Measurements from ENCODE around the gene RPS6KB2.

RPS6KB2 gene

DNA sequence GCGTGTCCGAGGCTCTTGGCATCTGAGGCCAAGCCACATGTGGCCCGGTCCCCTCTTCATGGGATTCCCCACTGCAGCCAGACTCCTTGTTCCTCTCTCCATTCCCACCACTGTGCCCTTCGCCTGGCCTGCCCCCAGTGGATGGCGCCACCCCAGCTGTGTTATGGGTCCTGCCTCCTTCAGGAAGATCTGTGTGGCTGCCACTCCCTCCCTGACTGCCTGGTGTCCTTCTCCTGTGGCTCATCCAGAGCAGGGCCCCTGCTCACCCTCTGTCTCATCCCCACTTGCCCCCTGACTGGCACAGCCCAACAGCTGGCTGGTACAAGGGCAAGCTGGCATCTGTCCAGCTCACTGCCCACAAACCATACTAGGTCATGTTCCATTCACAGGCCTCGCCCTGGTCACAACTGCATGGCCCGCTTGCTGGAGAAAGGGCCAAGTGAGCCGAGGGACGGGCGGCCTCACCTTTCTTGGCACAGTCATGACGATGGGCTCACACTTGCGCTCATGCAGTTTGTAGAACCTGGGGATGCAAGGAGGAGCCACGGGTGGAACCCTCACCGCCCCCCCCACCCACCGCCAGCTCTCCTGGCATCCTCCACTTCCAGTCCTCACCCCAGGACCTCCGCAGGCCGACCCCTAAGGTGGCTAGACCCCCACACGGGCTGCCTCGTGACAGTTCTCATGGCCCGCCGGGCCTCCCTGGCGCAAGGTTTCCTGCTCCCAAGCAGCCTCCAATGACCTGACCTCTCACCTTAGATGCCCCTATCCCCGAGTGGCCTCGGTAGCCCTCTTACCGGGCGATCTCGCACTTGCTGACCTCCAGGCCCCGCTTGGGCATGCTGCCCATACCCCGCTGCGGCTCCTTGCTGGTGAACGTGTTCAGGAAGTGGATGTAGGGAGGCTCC lies 11.3 kb downstream of the RPS6KB2 start:
- H3K23ac ChIP-seq (ENCODE audit: low read length): no peak overlapping the region
- no peak overlapping the region for H2AFZ ChIP-seq (ENCODE audit: insufficient read depth, low read length, poor library complexity)
- H2BK5ac ChIP-seq (ENCODE audit: low read depth, low read length, poor library complexity): no peak overlapping the region
- no peak overlapping the region for H4K91ac ChIP-seq (ENCODE audit: low read depth, low read length)
- H3K36me3 ChIP-seq (ENCODE audit: control insufficient read depth in 1 of 2, insufficient read depth in 2 of 2, low read length in 2 of 2): peaks cover 55 to 63% of the 10 kb centered on the region in 2 experiments
- H3K18ac ChIP-seq (ENCODE audit: low read length): no peak overlapping the region
- H3K79me1 ChIP-seq (ENCODE audit: low read length): peaks cover 16% of the 10 kb centered on the region
- H3K4ac ChIP-seq (ENCODE audit: low read depth, low read length): no peak overlapping the region
- no peak overlapping the region for H3K4me3 ChIP-seq (ENCODE audit: low read depth, low read length)
- H3K27ac ChIP-seq (ENCODE audit: low read depth, low read length): no peak overlapping the region
- H3K9ac ChIP-seq (ENCODE audit: low read length): no peak overlapping the region
- peaks cover 7% of the 10 kb centered on the region for H3K79me2 ChIP-seq (ENCODE audit: control insufficient read depth, insufficient read depth, low read length, poor library complexity)
- no peak overlapping the region for H4K12ac ChIP-seq (ENCODE audit: low read depth, low read length)
- no peak overlapping the region for H2BK120ac ChIP-seq (ENCODE audit: insufficient read depth, low read length, poor library complexity)
- no peak overlapping the region for H3K14ac ChIP-seq (ENCODE audit: low read length)
- H2AK5ac ChIP-seq (ENCODE audit: low read length): no peak overlapping the region
- no peaks in the 10 kb centered on the region for H3K9me3 ChIP-seq (ENCODE audit: insufficient read depth, low read depth, low read length)
- H4K8ac ChIP-seq (ENCODE audit: low read depth, low read length): no peak overlapping the region
- H2BK12ac ChIP-seq (ENCODE audit: low read length): no peak overlapping the region
- no peaks in the 10 kb centered on the region for H3K27me3 ChIP-seq (ENCODE audit: insufficient read depth, low read length)
- no peak overlapping the region for H3K4me2 ChIP-seq (ENCODE audit: low read length)
- no peak for DNase-seq
- peaks cover 17 to 32% of the 10 kb centered on the region in 2 experiments for H3K4me1 ChIP-seq (ENCODE audit: control insufficient read depth in 1 of 2, insufficient read depth in 2 of 2, low read length in 2 of 2)
- no CpG with 5 or more reads among the region's 31 CpGs for WGBS (ENCODE audit: extremely low coverage, insufficient coverage, insufficient read length)

- Histone ChIP-seq H3K79me1 (ENCODE audit: low read length) (peaks cover 16% of the 10 kb centered on the region), H3K27me3 (ENCODE audit: insufficient read depth, low read length) (no peaks in the 10 kb centered on the region), H3K36me3 (ENCODE audit: control insufficient read depth in 1 of 2, insufficient read depth in 2 of 2, low read length in 2 of 2) (peaks cover 46 to 54% of the 10 kb centered on the region in 2 experiments), H3K4ac (ENCODE audit: low read depth, low read length) (no peak overlapping the region), H4K12ac (ENCODE audit: low read depth, low read length) (no peak overlapping the region), H2BK12ac (ENCODE audit: low read length) (no peak overlapping the region), H4K8ac (ENCODE audit: low read depth, low read length) (no peak overlapping the region), H3K18ac (ENCODE audit: low read length) (no peak overlapping the region), H2AK5ac (ENCODE audit: low read length) (no peak overlapping the region), H3K23ac (ENCODE audit: low read length) (no peak overlapping the region), H3K14ac (ENCODE audit: low read length) (no peak overlapping the region), H3K9ac (ENCODE audit: low read length) (no peak overlapping the region), H3K9me3 (ENCODE audit: insufficient read depth, low read depth, low read length) (no peaks in the 10 kb centered on the region), H3K4me2 (ENCODE audit: low read length) (no peak overlapping the region), H4K91ac (ENCODE audit: low read depth, low read length) (no peak overlapping the region), H2AFZ (ENCODE audit: insufficient read depth, low read length, poor library complexity) (no peak overlapping the region), H3K79me2 (ENCODE audit: control insufficient read depth, insufficient read depth, low read length, poor library complexity) (peaks cover 7% of the 10 kb centered on the region), H3K27ac (ENCODE audit: low read depth, low read length) (no peak overlapping the region), H2BK5ac (ENCODE audit: low read depth, low read length, poor library complexity) (no peak overlapping the region), H3K4me1 (ENCODE audit: control insufficient read depth in 1 of 2, insufficient read depth in 2 of 2, low read length in 2 of 2) (peaks cover 17 to 29% of the 10 kb centered on the region in 2 experiments), H2BK120ac (ENCODE audit: insufficient read depth, low read length, poor library complexity) (no peak overlapping the region), H3K4me3 (ENCODE audit: low read depth, low read length) (no peak overlapping the region)
- no CpG with 5 or more reads among the region's 17 CpGs for WGBS (ENCODE audit: extremely low coverage, insufficient coverage, insufficient read length)
- DNase-seq: no peak
These were observed 12.2 kb downstream of the RPS6KB2 start for GRCh38 chr11:67440229-67441097.

DNA sequence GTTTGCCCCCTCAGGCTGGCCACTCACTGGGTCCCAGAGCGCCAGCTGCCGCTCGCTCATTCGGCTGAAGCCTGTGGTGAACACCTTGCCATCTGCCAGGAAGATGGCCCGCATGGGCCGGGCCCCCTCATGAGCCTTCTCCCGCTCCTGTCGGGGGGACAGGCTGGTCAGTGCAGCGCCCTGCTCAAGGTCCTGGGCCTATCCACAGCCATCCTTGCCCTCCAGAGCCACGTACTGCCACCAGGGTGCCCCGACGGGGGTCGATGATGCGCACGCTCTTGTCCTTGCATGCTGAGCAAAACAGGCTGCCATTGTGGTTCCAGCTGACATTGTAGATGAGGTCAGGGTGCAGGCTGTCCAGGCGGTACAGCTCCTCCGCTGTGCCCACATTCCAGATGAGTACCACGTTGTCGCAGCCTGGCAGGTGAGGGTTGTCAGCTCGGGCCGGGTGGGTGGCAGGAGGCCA lies 12.8 kb downstream of the RPS6KB2 start:
- no peak overlapping the region for H2BK5ac ChIP-seq (ENCODE audit: low read depth, low read length, poor library complexity)

DNA sequence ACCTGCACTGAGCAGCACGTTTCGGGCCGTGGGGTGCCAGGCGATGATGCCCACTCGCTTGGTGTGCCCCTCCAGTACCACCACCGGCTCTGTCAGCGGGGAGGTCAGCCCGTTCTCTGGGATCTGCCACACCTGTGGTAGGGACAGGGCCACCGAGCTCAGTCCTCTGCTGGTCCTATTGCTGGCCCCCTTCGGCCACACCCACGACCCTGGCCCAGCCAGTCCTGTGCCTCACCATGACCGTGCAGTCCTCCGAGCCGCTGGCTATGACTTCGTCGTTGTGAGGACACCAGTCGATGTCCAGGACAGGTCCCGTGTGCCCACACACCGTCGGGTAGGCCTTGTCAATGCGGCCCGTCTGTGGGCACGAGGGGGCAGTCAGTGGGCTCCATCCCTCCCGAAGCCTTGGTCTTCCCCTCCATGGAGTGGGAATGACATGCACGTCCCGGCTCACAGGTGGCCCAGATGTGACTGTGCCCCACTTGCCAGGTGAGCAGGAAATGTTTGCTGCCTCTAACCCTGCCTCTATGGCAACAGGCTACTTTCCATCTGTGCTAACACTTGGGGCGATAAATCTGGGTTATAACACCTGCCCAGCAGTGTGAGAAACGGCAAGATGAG lies 13.5 kb downstream of the RPS6KB2 start:
- Histone ChIP-seq H3K18ac (ENCODE audit: low read length) (no peak overlapping the region), H3K9ac (ENCODE audit: low read length) (no peak overlapping the region), H4K8ac (ENCODE audit: low read depth, low read length) (no peak overlapping the region), H2AFZ (ENCODE audit: insufficient read depth, low read length, poor library complexity) (no peak overlapping the region), H3K23ac (ENCODE audit: low read length) (no peak overlapping the region), H3K36me3 (ENCODE audit: control insufficient read depth in 1 of 2, insufficient read depth in 2 of 2, low read length in 2 of 2) (peaks cover 41 to 47% of the 10 kb centered on the region in 2 experiments), H3K4me1 (ENCODE audit: control insufficient read depth in 1 of 2, insufficient read depth in 2 of 2, low read length in 2 of 2) (peaks cover 11 to 16% of the 10 kb centered on the region in 2 experiments), H4K12ac (ENCODE audit: low read depth, low read length) (no peak overlapping the region), H3K79me2 (ENCODE audit: control insufficient read depth, insufficient read depth, low read length, poor library complexity) (peaks cover 7% of the 10 kb centered on the region), H3K14ac (ENCODE audit: low read length) (no peak overlapping the region), H2BK120ac (ENCODE audit: insufficient read depth, low read length, poor library complexity) (no peak overlapping the region), H3K4me3 (ENCODE audit: low read depth, low read length) (no peak overlapping the region), H4K91ac (ENCODE audit: low read depth, low read length) (no peak overlapping the region), H2BK5ac (ENCODE audit: low read depth, low read length, poor library complexity) (no peak overlapping the region), H3K79me1 (ENCODE audit: low read length) (peaks cover 12% of the 10 kb centered on the region), H2BK12ac (ENCODE audit: low read length) (no peak overlapping the region), H3K4me2 (ENCODE audit: low read length) (peak overlapping the region; percentile 65), H2AK5ac (ENCODE audit: low read length) (no peak overlapping the region), H3K9me3 (ENCODE audit: insufficient read depth, low read depth, low read length) (no peaks in the 10 kb centered on the region), H3K27me3 (ENCODE audit: insufficient read depth, low read length) (no peaks in the 10 kb centered on the region), H3K4ac (ENCODE audit: low read depth, low read length) (no peak overlapping the region), H3K27ac (ENCODE audit: low read depth, low read length) (no peak overlapping the region)
- no peak for DNase-seq
- WGBS (ENCODE audit: extremely low coverage, insufficient coverage, insufficient read length): no CpG with 5 or more reads among the region's 28 CpGs

More for the DNA sequence above, 12.8 kb downstream of the RPS6KB2 start:
- no peak overlapping the region for H3K18ac ChIP-seq (ENCODE audit: low read length)
- no peak overlapping the region for H3K27ac ChIP-seq (ENCODE audit: low read depth, low read length)
- H4K91ac ChIP-seq (ENCODE audit: low read depth, low read length): no peak overlapping the region
- no peak overlapping the region for H4K12ac ChIP-seq (ENCODE audit: low read depth, low read length)
- peaks cover 41 to 47% of the 10 kb centered on the region in 2 experiments for H3K36me3 ChIP-seq (ENCODE audit: control insufficient read depth in 1 of 2, insufficient read depth in 2 of 2, low read length in 2 of 2)
- WGBS (ENCODE audit: extremely low coverage, insufficient coverage, insufficient read length): no CpG with 5 or more reads among the region's 21 CpGs
- no peaks in the 10 kb centered on the region for H3K9me3 ChIP-seq (ENCODE audit: insufficient read depth, low read depth, low read length)
- no peak overlapping the region for H3K23ac ChIP-seq (ENCODE audit: low read length)
- no peak overlapping the region for H3K4ac ChIP-seq (ENCODE audit: low read depth, low read length)
- H3K79me2 ChIP-seq (ENCODE audit: control insufficient read depth, insufficient read depth, low read length, poor library complexity): peaks cover 7% of the 10 kb centered on the region
- no peak overlapping the region for H2BK120ac ChIP-seq (ENCODE audit: insufficient read depth, low read length, poor library complexity)
- no peak overlapping the region for H2AFZ ChIP-seq (ENCODE audit: insufficient read depth, low read length, poor library complexity)
- H2BK12ac ChIP-seq (ENCODE audit: low read length): no peak overlapping the region
- peaks cover 14 to 22% of the 10 kb centered on the region in 2 experiments for H3K4me1 ChIP-seq (ENCODE audit: control insufficient read depth in 1 of 2, insufficient read depth in 2 of 2, low read length in 2 of 2)
- no peaks in the 10 kb centered on the region for H3K27me3 ChIP-seq (ENCODE audit: insufficient read depth, low read length)
- H3K14ac ChIP-seq (ENCODE audit: low read length): no peak overlapping the region
- H4K8ac ChIP-seq (ENCODE audit: low read depth, low read length): no peak overlapping the region
- no peak overlapping the region for H3K9ac ChIP-seq (ENCODE audit: low read length)
- H2AK5ac ChIP-seq (ENCODE audit: low read length): no peak overlapping the region
- H3K4me2 ChIP-seq (ENCODE audit: low read length): no peak overlapping the region
- no peak overlapping the region for H3K4me3 ChIP-seq (ENCODE audit: low read depth, low read length)
- peaks cover 14% of the 10 kb centered on the region for H3K79me1 ChIP-seq (ENCODE audit: low read length)
- DNase-seq: no peak

All from trophoblast cell (in vitro differentiated cells and primary cell).